Natural killer cell (primary cell): ENCODE results near the gene PRKCB. TPM values are rescaled to one million over a fixed set of nuclear protein-coding genes. Genes with fewer than 3 reads are reported as not detected.

ENCODE experiments used
- ATAC-seq, 3 donors: fragments of 150-1000 bp in 2 of 3; fragments of 200-7000 bp in 1 of 3; cut with Tn5 transposase; 1 replicate in 1 of 3; 2 replicates in 2 of 3; pipeline ENCODE4 v1.10.0; 2021; ENCODE audit warnings: mild to moderate bottlenecking in 2 of 3, moderate library complexity in 2 of 3
- DNase-seq, 2 donors: peaks; one replicate each; pipeline versions ENCODE4 v3.0.0 to v3.0.0-alpha.2; 2013 to 2021; ENCODE audit warnings: mixed read lengths in 1 of 2
- H3K27ac ChIP-seq: one replicate; pipeline ENCODE4 v1.5.1; 2013; ENCODE audit warnings: mild to moderate bottlenecking, low read length
- H3K27me3 ChIP-seq: one replicate; pipeline ENCODE4 v1.6.1; 2013; ENCODE audit warnings: low read length; ENCODE audit not compliant: control insufficient read depth, insufficient read depth
- H3K36me3 ChIP-seq: one replicate; pipeline ENCODE4 v1.6.1; 2013; ENCODE audit warnings: low read length; ENCODE audit not compliant: control insufficient read depth, insufficient read depth
- H3K4me1 ChIP-seq: one replicate; pipeline ENCODE4 v1.6.1; 2013; ENCODE audit warnings: low read length; ENCODE audit not compliant: control insufficient read depth, insufficient read depth
- H3K4me3 ChIP-seq: one replicate; pipeline ENCODE4 v1.5.1; 2013; ENCODE audit warnings: low read length
- H3K9me3 ChIP-seq: one replicate; pipeline ENCODE4 v1.6.1; 2013; ENCODE audit warnings: low read length; ENCODE audit not compliant: control insufficient read depth, insufficient read depth
- H3K27ac Mint-ChIP-seq, 2 donors: one replicate each; pipeline ENCODE4 v1.8.0; 2022; ENCODE audit warnings: mild to moderate bottlenecking in 2 of 2, mixed read lengths in 2 of 2, moderate library complexity in 1 of 2
- H3K27me3 Mint-ChIP-seq, 2 donors: one replicate each; pipeline ENCODE4 v1.8.0; 2022; ENCODE audit warnings: low read depth in 2 of 2, mixed read lengths in 2 of 2
- H3K36me3 Mint-ChIP-seq: one replicate; pipeline ENCODE4 v1.8.0; 2022; ENCODE audit warnings: mixed read lengths
- H3K4me1 Mint-ChIP-seq, 2 donors: one replicate each; pipeline ENCODE4 v1.8.0; 2022; ENCODE audit warnings: mixed read lengths in 2 of 2
- H3K4me3 Mint-ChIP-seq: one replicate; pipeline ENCODE4 v1.8.0; 2022; ENCODE audit warnings: mild to moderate bottlenecking, moderate library complexity, mixed read lengths
- H3K9me3 Mint-ChIP-seq, 2 donors: one replicate each; pipeline ENCODE4 v1.8.0; 2022; ENCODE audit warnings: mixed read lengths in 2 of 2
- WGBS: methylation state at CpG from one replicate; pipeline ENCODE4 v1.1.7; 2013; ENCODE audit warnings: missing lambda C conversion rate; ENCODE audit not compliant: insufficient coverage; 5-methylcytosine and 5-hydroxymethylcytosine counted together
- intact Hi-C: fragments of 100-400 bp; cut with micrococcal nuclease; formaldehyde crosslinking; loops from one replicate; pipeline ENCODE4 v1.14.2; 2022
- total RNA-seq, 4 donors: library from RNA; stranded (reverse); fragments of 120-200 nt in 1 of 4; gene quantifications; one replicate each; pipeline versions ENCODE4 v1.2.3 to v1.2.4, GENCODE V29; 2013 to 2022
- TF ChIP-seq, protein P1 (sequence below): fragments of 200-600 bp; IDR thresholded peaks from one replicate; pipeline ENCODE4 v1.8.0; 2022; ENCODE audit warnings: antibody characterized with exemption

The PRKCB gene
- total RNA-seq, 3 donors from 2014 or later (not counting 1 experiment from before 2014, with no cell fraction given), result 182 to 222 (median 183) TPM

DNA sequence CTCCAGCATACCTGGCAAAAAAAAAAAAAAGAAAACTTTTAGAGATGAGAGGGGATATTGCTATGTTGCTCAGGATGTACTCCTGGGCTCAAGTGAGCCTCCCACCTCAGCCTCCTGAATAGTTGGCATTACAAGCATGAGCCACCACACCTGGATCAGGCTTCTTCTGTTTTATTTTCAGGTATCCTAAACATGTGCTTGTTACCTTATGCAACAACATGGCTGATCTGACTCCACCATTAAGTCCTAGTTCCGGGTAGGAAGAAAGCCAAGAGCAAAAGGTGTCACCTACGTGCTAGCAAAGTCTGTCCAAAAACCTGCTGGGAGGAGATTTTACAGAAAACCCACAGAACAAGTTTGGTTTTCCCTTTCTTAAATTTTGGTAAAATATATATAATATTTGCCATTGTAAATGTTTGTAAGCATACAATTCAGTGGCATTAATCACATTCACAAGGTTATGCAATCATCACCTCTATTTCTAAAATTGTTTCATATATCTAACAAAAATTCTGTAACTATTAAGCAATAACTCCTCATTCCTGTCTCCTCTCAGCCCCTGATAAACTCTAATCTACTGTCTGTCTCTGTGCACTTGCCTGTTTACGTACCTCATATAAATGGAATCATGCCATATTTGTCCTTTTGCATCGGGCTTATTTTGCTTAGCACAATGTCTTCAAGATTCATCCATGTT, 411.3 kb downstream of the PRKCB start:
- Mint-ChIP-seq H3K4me1 (no peaks in the 10 kb centered on the region), H3K4me3 (no peak overlapping the region), H3K9me3 (no peaks in the 10 kb centered on the region), H3K36me3 (no peaks in the 10 kb centered on the region), H3K27me3 (peaks cover 17 to 26% of the 10 kb centered on the region in 2 donors), H3K27ac (no peak overlapping the region)
- ATAC-seq, result no peak
- Histone ChIP-seq H3K36me3 (no peaks in the 10 kb centered on the region), H3K4me1 (no peaks in the 10 kb centered on the region), H3K27ac (no peak overlapping the region), H3K27me3 (no peaks in the 10 kb centered on the region), H3K4me3 (no peak overlapping the region), H3K9me3 (no peaks in the 10 kb centered on the region)
- TF ChIP-seq, protein P1, sequence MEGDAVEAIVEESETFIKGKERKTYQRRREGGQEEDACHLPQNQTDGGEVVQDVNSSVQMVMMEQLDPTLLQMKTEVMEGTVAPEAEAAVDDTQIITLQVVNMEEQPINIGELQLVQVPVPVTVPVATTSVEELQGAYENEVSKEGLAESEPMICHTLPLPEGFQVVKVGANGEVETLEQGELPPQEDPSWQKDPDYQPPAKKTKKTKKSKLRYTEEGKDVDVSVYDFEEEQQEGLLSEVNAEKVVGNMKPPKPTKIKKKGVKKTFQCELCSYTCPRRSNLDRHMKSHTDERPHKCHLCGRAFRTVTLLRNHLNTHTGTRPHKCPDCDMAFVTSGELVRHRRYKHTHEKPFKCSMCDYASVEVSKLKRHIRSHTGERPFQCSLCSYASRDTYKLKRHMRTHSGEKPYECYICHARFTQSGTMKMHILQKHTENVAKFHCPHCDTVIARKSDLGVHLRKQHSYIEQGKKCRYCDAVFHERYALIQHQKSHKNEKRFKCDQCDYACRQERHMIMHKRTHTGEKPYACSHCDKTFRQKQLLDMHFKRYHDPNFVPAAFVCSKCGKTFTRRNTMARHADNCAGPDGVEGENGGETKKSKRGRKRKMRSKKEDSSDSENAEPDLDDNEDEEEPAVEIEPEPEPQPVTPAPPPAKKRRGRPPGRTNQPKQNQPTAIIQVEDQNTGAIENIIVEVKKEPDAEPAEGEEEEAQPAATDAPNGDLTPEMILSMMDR, result no peak
- WGBS, result 77% methylated on average over 4 of the region's 4 CpGs
- intact Hi-C loops, result no loop called here
- no peak for DNase-seq

DNA sequence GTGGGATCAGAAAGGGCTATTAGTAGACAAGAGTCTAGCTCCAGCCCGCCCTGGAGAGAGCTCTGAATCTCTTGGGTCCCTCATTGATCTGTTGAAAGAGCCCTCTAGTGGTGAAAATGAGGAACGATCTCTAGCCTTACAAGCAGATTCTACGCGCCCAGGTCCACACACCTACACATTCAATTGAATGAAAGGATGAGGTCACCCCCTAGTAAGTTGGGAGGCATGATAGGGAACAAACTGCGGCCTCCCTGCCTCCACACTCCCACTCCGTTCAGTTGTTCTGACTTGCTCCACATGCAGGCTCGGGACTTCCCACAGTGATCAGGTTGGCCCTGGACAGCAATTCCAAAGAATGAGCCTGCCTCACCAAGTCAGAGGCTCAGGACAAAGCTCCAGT, 417.4 kb downstream of the PRKCB start:
- Histone ChIP-seq H3K36me3 (no peaks in the 10 kb centered on the region), H3K4me3 (no peak overlapping the region), H3K27me3 (peaks cover 23% of the 10 kb centered on the region), H3K27ac (no peak overlapping the region), H3K4me1 (no peaks in the 10 kb centered on the region), H3K9me3 (no peaks in the 10 kb centered on the region)
- Mint-ChIP-seq H3K36me3 (no peaks in the 10 kb centered on the region), H3K27me3 (peaks cover 40 to 65% of the 10 kb centered on the region in 2 donors), H3K9me3 (no peaks in the 10 kb centered on the region), H3K27ac (no peak overlapping the region), H3K4me1 (peaks cover 0 to 4% of the 10 kb centered on the region in 2 donors), H3K4me3 (no peak overlapping the region)
- peak; percentile 53 to 73 (median 63) for ATAC-seq
- intact Hi-C loops, result loop anchor here (1.0 to 2.0 kb wide), 2 partner anchors 211 to 518 kb away; no protein-coding TSS in a partner anchor
- WGBS, result 27% methylated on average over 4 of the region's 7 CpGs
- DNase-seq, result peak in 1 of 2 donors; percentile 72
- TF ChIP-seq, protein P1, result peak; percentile 85

DNA sequence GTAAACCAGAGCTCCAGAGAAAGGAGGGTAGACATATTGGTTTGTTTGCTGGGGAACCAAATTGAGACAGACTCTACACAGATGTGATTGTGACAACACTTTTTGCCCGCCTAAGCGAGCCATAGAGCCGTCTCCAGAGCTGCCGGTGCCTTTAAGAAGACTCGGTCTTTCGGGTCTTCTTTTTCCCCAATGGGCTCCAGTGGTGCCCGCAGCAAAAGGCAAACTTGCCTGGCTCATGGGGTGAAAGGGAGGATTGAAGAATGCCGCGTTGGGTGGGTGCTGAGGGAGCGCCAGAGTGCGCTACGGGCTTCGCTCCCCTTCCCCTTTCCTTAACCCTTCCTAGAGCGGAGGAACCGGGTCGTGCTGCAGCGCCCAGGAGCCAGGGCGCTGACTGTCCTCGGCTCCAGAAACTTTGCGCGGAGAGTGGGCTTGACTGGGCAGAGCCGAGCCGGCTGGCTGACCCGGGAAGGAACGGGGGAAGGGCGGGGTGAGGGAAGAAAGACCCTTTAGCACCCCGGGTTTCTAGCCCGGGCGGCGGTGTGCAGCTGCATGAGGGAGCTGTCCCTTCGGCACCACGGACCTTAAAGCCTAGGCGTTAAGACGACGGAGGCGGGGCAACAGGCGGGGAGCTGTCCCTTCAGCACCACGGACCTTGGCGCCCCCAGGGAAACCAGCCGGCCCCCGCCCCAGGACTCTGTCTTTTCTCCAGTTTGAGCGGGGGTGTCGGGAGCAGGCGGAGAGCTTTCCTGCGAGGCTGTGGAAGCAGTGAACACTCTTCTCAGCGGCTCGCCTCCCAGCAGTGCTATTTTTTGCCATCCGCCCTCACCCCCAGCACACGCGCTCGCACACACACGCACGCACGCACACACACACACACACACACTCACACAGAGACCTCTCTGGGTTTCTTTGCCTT, 419.9 kb downstream of the PRKCB start, which contains the start of gene CACNG3:
TSS of gene CACNG3 (plus strand) at position 880 of the 916 bp plus-strand sequence. CDS start 420 bp downstream, outside the sequence.
- intact Hi-C loops, result no loop called here
- peaks cover 52 to 84% of the 10 kb centered on the region in 2 donors for H3K27me3 Mint-ChIP-seq

More for the DNA sequence above, 419.9 kb downstream of the PRKCB start, which contains the start of gene CACNG3:
- Histone ChIP-seq H3K9me3 (no peaks in the 10 kb centered on the region), H3K27ac (no peak within 1 kb of the TSS), H3K4me1 (no peaks in the 10 kb centered on the region), H3K36me3 (no peaks in the 10 kb centered on the region), H3K4me3 (no peak within 1 kb of the TSS), H3K27me3 (peaks cover 28% of the 10 kb centered on the region)
- no peaks in the 10 kb centered on the region for H3K36me3 Mint-ChIP-seq
- DNase-seq, result peak; percentile 40 to 68
- TF ChIP-seq, protein P1, result no peak
- no peaks in the 10 kb centered on the region for H3K9me3 Mint-ChIP-seq
- ATAC-seq, result peak; percentile 82 to 98 (median 92)
- 8% methylated on average over 47 of the region's 54 CpGs for WGBS
- H3K27ac Mint-ChIP-seq, result no peak within 1 kb of the TSS
- H3K4me1 Mint-ChIP-seq, result peaks cover 0 to 4% of the 10 kb centered on the region in 2 donors
- no peak within 1 kb of the TSS for H3K4me3 Mint-ChIP-seq
